Coronary artery (tissue), 2 donors: ENCODE measurements around the gene OR1F1.

ENCODE experiments used
- DNase-seq: peaks from one replicate; pipeline ENCODE4 v3.0.0-alpha.2; 2017; ENCODE audit warnings: low spot score
- H3K27ac ChIP-seq, 2 donors: fragments of 200-600 bp; sonication (generic); one replicate each; pipeline ENCODE4 v1.5.1; 2016 to 2019
- H3K4me3 ChIP-seq: fragments of 200-600 bp; sonication (generic); 2 replicates; pipeline ENCODE4 v1.5.1; 2016; ENCODE audit warnings: mild to moderate bottlenecking, moderate library complexity
- TF ChIP-seq, protein P1 (sequence below): fragments of 200-600 bp; sonication (generic); IDR thresholded peaks from one replicate; pipeline ENCODE4 v1.5.1; 2019; ENCODE audit warnings: antibody characterized with exemption

OR1F1 gene

GRCh38 chr16:3248596-3248995, 60.6 kb downstream of the OR1F1 start:
- TF ChIP-seq, protein P1, sequence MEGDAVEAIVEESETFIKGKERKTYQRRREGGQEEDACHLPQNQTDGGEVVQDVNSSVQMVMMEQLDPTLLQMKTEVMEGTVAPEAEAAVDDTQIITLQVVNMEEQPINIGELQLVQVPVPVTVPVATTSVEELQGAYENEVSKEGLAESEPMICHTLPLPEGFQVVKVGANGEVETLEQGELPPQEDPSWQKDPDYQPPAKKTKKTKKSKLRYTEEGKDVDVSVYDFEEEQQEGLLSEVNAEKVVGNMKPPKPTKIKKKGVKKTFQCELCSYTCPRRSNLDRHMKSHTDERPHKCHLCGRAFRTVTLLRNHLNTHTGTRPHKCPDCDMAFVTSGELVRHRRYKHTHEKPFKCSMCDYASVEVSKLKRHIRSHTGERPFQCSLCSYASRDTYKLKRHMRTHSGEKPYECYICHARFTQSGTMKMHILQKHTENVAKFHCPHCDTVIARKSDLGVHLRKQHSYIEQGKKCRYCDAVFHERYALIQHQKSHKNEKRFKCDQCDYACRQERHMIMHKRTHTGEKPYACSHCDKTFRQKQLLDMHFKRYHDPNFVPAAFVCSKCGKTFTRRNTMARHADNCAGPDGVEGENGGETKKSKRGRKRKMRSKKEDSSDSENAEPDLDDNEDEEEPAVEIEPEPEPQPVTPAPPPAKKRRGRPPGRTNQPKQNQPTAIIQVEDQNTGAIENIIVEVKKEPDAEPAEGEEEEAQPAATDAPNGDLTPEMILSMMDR: no peak
- no peak overlapping the region for H3K4me3 ChIP-seq
- H3K27ac ChIP-seq: no peak overlapping the region
- no peak for DNase-seq

- H3K4me3 ChIP-seq: no peak overlapping the region
- DNase-seq: peak; percentile 12
- H3K27ac ChIP-seq: no peak overlapping the region
- TF ChIP-seq, protein P1: no peak
Measured at GRCh38 chr16:3249020-3249419, 61.0 kb downstream of the OR1F1 start.

DNA sequence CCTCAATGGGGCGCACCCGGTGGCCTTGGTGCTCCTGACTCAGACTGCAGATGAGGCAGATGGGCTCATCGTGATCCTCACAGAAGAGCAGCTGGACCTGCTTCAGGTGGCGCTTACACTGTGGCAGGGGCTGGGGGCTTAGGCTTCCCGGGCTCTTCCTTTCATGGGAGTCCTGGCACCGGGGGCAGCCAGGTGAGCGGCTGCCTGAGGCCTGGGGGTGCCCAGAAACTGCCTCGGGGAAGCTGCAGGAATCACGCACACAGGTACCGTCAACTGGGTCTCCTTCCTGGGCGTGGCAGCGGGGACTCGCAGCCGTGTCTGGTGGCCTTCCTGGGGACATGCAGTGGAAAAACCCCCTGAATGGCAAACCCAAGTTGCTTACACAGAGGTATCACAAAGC, 61.4 kb downstream of the OR1F1 start:
- TF ChIP-seq, protein P1: no peak
- no peak overlapping the region for H3K27ac ChIP-seq
- no peak overlapping the region for H3K4me3 ChIP-seq
- DNase-seq: no peak

DNA sequence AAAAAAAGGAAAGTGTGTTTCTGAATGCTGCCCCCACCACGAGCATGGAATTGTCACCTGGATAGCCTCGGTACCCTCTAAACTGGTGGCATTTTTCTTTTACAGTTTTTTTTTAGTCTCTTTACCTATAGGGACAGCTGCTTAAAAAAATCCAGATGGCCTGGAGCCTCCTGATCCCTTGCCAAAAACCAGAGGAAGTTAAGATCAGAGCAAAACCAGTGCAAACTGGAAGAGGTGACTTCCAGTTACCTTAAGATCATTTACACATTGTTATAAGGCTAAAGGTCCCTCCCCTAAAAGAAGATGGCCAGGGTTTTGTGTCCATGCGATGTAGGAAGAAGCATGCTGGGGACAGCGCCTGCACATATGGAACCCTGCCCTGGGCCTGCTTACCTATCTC, 65.0 kb downstream of the OR1F1 start:
- TF ChIP-seq, protein P1: no peak
- no peak overlapping the region for H3K4me3 ChIP-seq
- no peak overlapping the region for H3K27ac ChIP-seq
- no peak for DNase-seq

GRCh38 chr16:3254309-3254708, 66.3 kb downstream of the OR1F1 start:
- Histone ChIP-seq H3K27ac (no peak overlapping the region), H3K4me3 (no peak overlapping the region)
- TF ChIP-seq, protein P1: no peak
- no peak for DNase-seq
